ENCODE measurements around the gene IL6.

GRCh38 chr7:22729180-22729825, 2.3 kb downstream of the IL6 start:
- TF ChIP-seq TEAD4 (IDR thresholded peaks at IDR 0.05; ENCODE audit: borderline replicate concordance, insufficient read depth): no peak
- no peak for TF ChIP-seq MXI1 (IDR thresholded peaks at IDR 0.05; ENCODE audit: low read depth, low read length)
- no peak for TF ChIP-seq CTCF (IDR thresholded peaks at IDR 0.05)
- no peak for TF ChIP-seq ZBTB33 (IDR thresholded peaks at IDR 0.05; ENCODE audit: borderline replicate concordance, low read depth)
- TF ChIP-seq POLR2AphosphoS5 (IDR thresholded peaks at IDR 0.05; ENCODE audit: low read depth, low read length): no peak
- TF ChIP-seq MAX (IDR thresholded peaks at IDR 0.05; ENCODE audit: low read depth): no peak
- TF ChIP-seq EZH2phosphoT487 (IDR thresholded peaks at IDR 0.05; ENCODE audit: borderline replicate concordance, low read depth): no peak
- TF ChIP-seq YY1 (IDR thresholded peaks at IDR 0.05; ENCODE audit: low read depth): no peak
- no peak for TF ChIP-seq RFX5 (IDR thresholded peaks at IDR 0.05; ENCODE audit: low read length)

Measured in SK-N-SH (cell line).